Measurements from ENCODE around the gene PDLIM3. TPM values are rescaled to one million over a fixed set of nuclear protein-coding genes. Genes with fewer than 3 reads are reported as not detected.
"Not testable (repeated sequence)": the region's sequence is repeated elsewhere in the genome, so short reads cannot be mapped to it uniquely, and the experiment has no call there.

The PDLIM3 gene
- total and polyA plus RNA-seq, 2 experiments from 2014 or later, result 8.5 to 18.0 TPM

- no peak for TF ChIP-seq ETS1 (IDR thresholded peaks at IDR 0.05)
- no peak for TF ChIP-seq POLR2AphosphoS5 (IDR thresholded peaks at IDR 0.05; ENCODE audit: low read depth)
- no peak for TF ChIP-seq JUNB (IDR thresholded peaks at IDR 0.05; ENCODE audit: unreplicated experiment)
- TF ChIP-seq EZH2phosphoT487 (IDR thresholded peaks at IDR 0.05; ENCODE audit: unreplicated experiment), result no peak
- no peak for TF ChIP-seq ZNF462 (CRISPR knock-in tag; IDR thresholded peaks at IDR 0.05)
- TF ChIP-seq EZH2 (IDR thresholded peaks at IDR 0.05; ENCODE audit: low read depth, unreplicated experiment), result no peak
Observed at GRCh38 chr4:185559915-185560281, 24.6 kb upstream of the PDLIM3 start (continued).

- H3K4me3 ChIP-seq; H3F3A ChIP-seq (replicated peaks; ENCODE audit: low read depth); ATAC-seq; H3K4me1 ChIP-seq (ENCODE audit: insufficient read depth); H3K9me2 ChIP-seq (ENCODE audit: insufficient read depth); H3K36me3 Mint-ChIP-seq (ENCODE audit: low read depth); H3K27me3 Mint-ChIP-seq (ENCODE audit: insufficient read depth, low read depth, poor library complexity); H4K20me1 ChIP-seq (replicated peaks; ENCODE audit: insufficient read depth); H3K27ac ChIP-seq (ENCODE audit: low read depth); H3K27me3 ChIP-seq (ENCODE audit: insufficient read depth); H3K4me2 ChIP-seq; DNase-seq (ENCODE audit: low spot score); H3K79me2 ChIP-seq (replicated peaks; ENCODE audit: insufficient read depth); H3K4me3 Mint-ChIP-seq; H3K36me3 ChIP-seq (ENCODE audit: insufficient read depth); H3K9me3 Mint-ChIP-seq: not testable (repeated sequence)
- peaks cover 11% of the 10 kb centered on the region; the same call in 2 of the 3 replicates for H3K4me1 Mint-ChIP-seq
- peak overlapping the region; percentile 17; the same call in 1 of the 2 replicates for H3K27ac Mint-ChIP-seq
- 0 out of 2 replicates have a peak overlapping the region, but pooled peaks have one; percentile 18 for H2AFZ ChIP-seq
Observed at GRCh38 chr4:185559251-185559914, 24.1 kb upstream of the PDLIM3 start.

Measured in GM23338 (cell line).